ENCODE results near the gene TGFBR3.
A peak's percentile ranks its signal among the peaks of the same experiment; 100 is the strongest.

Gene TGFBR3

GRCh38 chr1:91876040-91876470, 9.9 kb downstream of the TGFBR3 start:
- Histone ChIP-seq H3K79me2 (ENCODE audit: insufficient read depth, low read length) (no peaks in the 10 kb centered on the region), H3K27me3 (ENCODE audit: insufficient read depth, low read length, poor library complexity) (peaks cover 16% of the 10 kb centered on the region), H3K4me2 (ENCODE audit: insufficient read depth, low read length) (no peak overlapping the region), H2AFZ (ENCODE audit: low read depth, low read length) (no peak overlapping the region), H3K4me3 (ENCODE audit: low read depth in 1 of 2, low read length in 2 of 2) (no peak overlapping the region), H3K4me1 (ENCODE audit: insufficient read depth, low read length) (peaks cover 18% of the 10 kb centered on the region), H3K9me3 (ENCODE audit: insufficient read depth, low read length, severe bottlenecking) (no peaks in the 10 kb centered on the region), H4K20me1 (ENCODE audit: insufficient read depth, low read length) (no peaks in the 10 kb centered on the region), H3K9ac (ENCODE audit: low read depth, low read length) (no peak overlapping the region), H3K36me3 (ENCODE audit: insufficient read depth, low read length) (no peaks in the 10 kb centered on the region), H3K27ac (ENCODE audit: low read length) (no peak overlapping the region)
- no peak for DNase-seq
- TF ChIP-seq EZH2 (IDR thresholded peaks at IDR 0.05; ENCODE audit: borderline replicate concordance, low read depth, low read length, severe bottlenecking) (no peak), CTCF (IDR thresholded peaks at IDR 0.05; ENCODE audit: borderline replicate concordance, extremely low read depth, low read length, poor library complexity, severe bottlenecking) (no peak)
- no peak for ATAC-seq (ENCODE audit: insufficient read depth, low read depth)

GRCh38 chr1:91874167-91874566, 11.8 kb downstream of the TGFBR3 start:
- Histone ChIP-seq H3K4me2 (ENCODE audit: insufficient read depth, low read length) (no peak overlapping the region), H3K79me2 (ENCODE audit: insufficient read depth, low read length) (no peaks in the 10 kb centered on the region), H2AFZ (ENCODE audit: low read depth, low read length) (no peak overlapping the region), H3K4me3 (ENCODE audit: low read depth in 1 of 2, low read length in 2 of 2) (no peak overlapping the region), H3K27me3 (ENCODE audit: insufficient read depth, low read length, poor library complexity) (peaks cover 16% of the 10 kb centered on the region), H4K20me1 (ENCODE audit: insufficient read depth, low read length) (no peaks in the 10 kb centered on the region), H3K9ac (ENCODE audit: low read depth, low read length) (no peak overlapping the region), H3K4me1 (ENCODE audit: insufficient read depth, low read length) (peaks cover 18% of the 10 kb centered on the region), H3K36me3 (ENCODE audit: insufficient read depth, low read length) (no peaks in the 10 kb centered on the region), H3K9me3 (ENCODE audit: insufficient read depth, low read length, severe bottlenecking) (no peaks in the 10 kb centered on the region), H3K27ac (ENCODE audit: low read length) (no peak overlapping the region)
- ATAC-seq (ENCODE audit: insufficient read depth, low read depth) (no peak), DNase-seq (no peak)
- TF ChIP-seq EZH2 (IDR thresholded peaks at IDR 0.05; ENCODE audit: borderline replicate concordance, low read depth, low read length, severe bottlenecking): no peak
- no peak for TF ChIP-seq CTCF (IDR thresholded peaks at IDR 0.05; ENCODE audit: borderline replicate concordance, extremely low read depth, low read length, poor library complexity, severe bottlenecking)

- H3K9me3 ChIP-seq (ENCODE audit: insufficient read depth, low read length, severe bottlenecking): no peaks in the 10 kb centered on the region
- peak; percentile 84 for DNase-seq
- H3K4me1 ChIP-seq (ENCODE audit: insufficient read depth, low read length): peaks cover 18% of the 10 kb centered on the region
- peak overlapping the region; percentile 13; the same call in 1 of the 2 replicates for H3K4me2 ChIP-seq (ENCODE audit: insufficient read depth, low read length)
- H3K27ac ChIP-seq (ENCODE audit: low read length): no peak overlapping the region
- H2AFZ ChIP-seq (ENCODE audit: low read depth, low read length): no peak overlapping the region
- H3K9ac ChIP-seq (ENCODE audit: low read depth, low read length): no peak overlapping the region
- no peaks in the 10 kb centered on the region for H3K36me3 ChIP-seq (ENCODE audit: insufficient read depth, low read length)
- ATAC-seq (ENCODE audit: insufficient read depth, low read depth): peak; percentile 97
- TF ChIP-seq CTCF (IDR thresholded peaks at IDR 0.05; ENCODE audit: borderline replicate concordance, extremely low read depth, low read length, poor library complexity, severe bottlenecking): no peak
- TF ChIP-seq EZH2 (IDR thresholded peaks at IDR 0.05; ENCODE audit: borderline replicate concordance, low read depth, low read length, severe bottlenecking): no peak
- H3K27me3 ChIP-seq (ENCODE audit: insufficient read depth, low read length, poor library complexity): peaks cover 16% of the 10 kb centered on the region
- H4K20me1 ChIP-seq (ENCODE audit: insufficient read depth, low read length): no peaks in the 10 kb centered on the region
- no peaks in the 10 kb centered on the region for H3K79me2 ChIP-seq (ENCODE audit: insufficient read depth, low read length)
- no peak overlapping the region for H3K4me3 ChIP-seq (ENCODE audit: low read depth in 1 of 2, low read length in 2 of 2)
Observed at GRCh38 chr1:91872559-91873081, 13.3 kb downstream of the TGFBR3 start.

All from DND-41 (cell line).